Neural crest cell (in vitro differentiated cells): ENCODE measurements around the gene RERE. TPM values are rescaled to one million over a fixed set of nuclear protein-coding genes. Genes with fewer than 3 reads are reported as not detected.

Experiments used
- DNase-seq: peaks from one replicate; pipeline ENCODE4 v3.0.0; 2021; ENCODE audit warnings: low read depth, mixed read lengths, low spot score
- H3K27ac Mint-ChIP-seq: one replicate; pipeline ENCODE4 v1.8.0; 2021; ENCODE audit warnings: mild to moderate bottlenecking, mixed read lengths; ENCODE audit not compliant: unreplicated experiment
- H3K27me3 Mint-ChIP-seq: 2 replicates; pipeline ENCODE4 v1.8.0; 2021; ENCODE audit warnings: low read depth, mild to moderate bottlenecking, mixed read lengths
- H3K36me3 Mint-ChIP-seq: 2 replicates; pipeline ENCODE4 v1.8.0; 2021; ENCODE audit warnings: low read depth, mild to moderate bottlenecking, mixed read lengths
- H3K4me1 Mint-ChIP-seq: 2 replicates; pipeline ENCODE4 v1.8.0; 2021; ENCODE audit warnings: mixed read lengths
- H3K4me3 Mint-ChIP-seq: one replicate; pipeline ENCODE4 v1.8.0; 2021; ENCODE audit warnings: mild to moderate bottlenecking, mixed read lengths
- H3K9me3 Mint-ChIP-seq: 2 replicates; pipeline ENCODE4 v1.8.0; 2021; ENCODE audit warnings: mixed read lengths
- total RNA-seq: library from RNA; stranded (reverse); gene quantifications from 2 replicates; pipeline ENCODE4 v1.2.1, GENCODE V29; 2021
- TF ChIP-seq, protein P1 (sequence below): fragments of 200-600 bp; sonication (generic); conservative IDR thresholded peaks from 2 replicates; pipeline ENCODE4 v1.5.0; 2021; ENCODE audit warnings: antibody characterized with exemption, mild to moderate bottlenecking

Gene RERE
- total RNA-seq, 1 donor from 2014 or later, result 122 TPM

DNA sequence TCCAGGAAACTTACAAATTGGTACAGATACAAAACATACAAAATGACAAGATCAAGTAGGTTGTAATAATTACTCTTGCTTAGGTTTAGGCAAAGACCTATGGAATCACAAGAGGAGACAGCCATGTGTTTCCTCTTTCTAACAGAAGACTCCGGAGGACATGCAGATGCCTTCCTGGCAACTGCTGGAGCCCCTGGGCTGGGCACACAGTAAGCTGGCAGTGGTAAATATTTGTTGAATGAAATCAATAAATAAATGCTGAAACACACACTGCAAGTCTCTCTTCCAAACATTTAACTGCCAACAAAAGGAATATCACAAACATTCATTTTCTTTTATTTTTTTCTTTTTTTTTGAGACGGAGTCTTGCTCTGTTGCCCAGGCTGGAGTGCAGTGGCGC is 350.1 kb downstream of the RERE start:
- no peak overlapping the region for H3K4me3 Mint-ChIP-seq
- DNase-seq, result no peak
- H3K27me3 Mint-ChIP-seq, result no peaks in the 10 kb centered on the region
- H3K4me1 Mint-ChIP-seq, result peaks cover 44% of the 10 kb centered on the region
- H3K27ac Mint-ChIP-seq, result no peak overlapping the region
- TF ChIP-seq, protein P1, sequence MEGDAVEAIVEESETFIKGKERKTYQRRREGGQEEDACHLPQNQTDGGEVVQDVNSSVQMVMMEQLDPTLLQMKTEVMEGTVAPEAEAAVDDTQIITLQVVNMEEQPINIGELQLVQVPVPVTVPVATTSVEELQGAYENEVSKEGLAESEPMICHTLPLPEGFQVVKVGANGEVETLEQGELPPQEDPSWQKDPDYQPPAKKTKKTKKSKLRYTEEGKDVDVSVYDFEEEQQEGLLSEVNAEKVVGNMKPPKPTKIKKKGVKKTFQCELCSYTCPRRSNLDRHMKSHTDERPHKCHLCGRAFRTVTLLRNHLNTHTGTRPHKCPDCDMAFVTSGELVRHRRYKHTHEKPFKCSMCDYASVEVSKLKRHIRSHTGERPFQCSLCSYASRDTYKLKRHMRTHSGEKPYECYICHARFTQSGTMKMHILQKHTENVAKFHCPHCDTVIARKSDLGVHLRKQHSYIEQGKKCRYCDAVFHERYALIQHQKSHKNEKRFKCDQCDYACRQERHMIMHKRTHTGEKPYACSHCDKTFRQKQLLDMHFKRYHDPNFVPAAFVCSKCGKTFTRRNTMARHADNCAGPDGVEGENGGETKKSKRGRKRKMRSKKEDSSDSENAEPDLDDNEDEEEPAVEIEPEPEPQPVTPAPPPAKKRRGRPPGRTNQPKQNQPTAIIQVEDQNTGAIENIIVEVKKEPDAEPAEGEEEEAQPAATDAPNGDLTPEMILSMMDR, result no peak
- no peaks in the 10 kb centered on the region for H3K9me3 Mint-ChIP-seq
- H3K36me3 Mint-ChIP-seq, result no peaks in the 10 kb centered on the region

DNA sequence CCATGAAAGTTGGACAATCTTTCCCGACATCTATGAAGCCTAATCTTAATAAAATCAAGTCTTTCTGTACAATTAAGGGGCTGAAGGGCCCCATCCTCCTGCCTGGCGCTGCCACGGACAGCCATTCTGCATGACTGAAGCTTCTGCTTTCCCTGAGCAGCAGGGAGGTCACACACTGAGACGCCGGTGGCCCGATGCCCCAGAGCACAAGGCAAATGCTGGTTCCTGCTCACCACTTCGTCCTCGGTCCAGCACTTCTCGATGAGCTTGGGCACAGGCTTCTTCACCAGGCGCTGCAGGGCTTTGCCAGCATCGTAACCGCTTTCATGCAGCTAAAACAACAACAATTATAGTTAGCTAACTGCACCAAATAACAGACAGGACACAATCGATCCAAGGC is 351.7 kb downstream of the RERE start:
- no peaks in the 10 kb centered on the region for H3K36me3 Mint-ChIP-seq
- no peaks in the 10 kb centered on the region for H3K27me3 Mint-ChIP-seq
- H3K4me3 Mint-ChIP-seq, result no peak overlapping the region
- H3K9me3 Mint-ChIP-seq, result no peaks in the 10 kb centered on the region
- no peak overlapping the region for H3K27ac Mint-ChIP-seq
- TF ChIP-seq, protein P1, result no peak
- peaks cover 58% of the 10 kb centered on the region for H3K4me1 Mint-ChIP-seq
- no peak for DNase-seq

DNA sequence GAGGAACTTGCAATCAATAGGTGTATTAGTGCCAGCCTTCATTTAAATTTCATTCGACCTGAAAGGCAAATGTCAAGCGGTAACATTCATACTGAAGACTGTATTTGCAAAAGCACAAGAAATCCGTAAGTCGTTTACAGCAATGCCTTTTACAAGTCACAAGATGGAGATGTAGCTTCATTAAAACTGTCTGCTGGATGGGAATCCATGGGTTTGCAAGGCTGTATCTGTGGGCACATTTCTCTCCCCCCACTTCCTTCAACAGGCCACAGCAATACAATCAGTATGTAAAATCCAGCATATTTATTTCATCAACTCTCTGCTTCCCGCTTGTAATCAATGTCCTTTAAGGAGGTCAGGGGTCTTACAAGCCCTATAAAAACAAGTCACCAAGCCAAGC is 352.4 kb downstream of the RERE start:
- Mint-ChIP-seq H3K4me1 (peaks cover 64% of the 10 kb centered on the region), H3K27me3 (no peaks in the 10 kb centered on the region), H3K4me3 (no peak overlapping the region), H3K9me3 (no peaks in the 10 kb centered on the region), H3K27ac (no peak overlapping the region), H3K36me3 (no peaks in the 10 kb centered on the region)
- DNase-seq, result no peak
- TF ChIP-seq, protein P1, result no peak

DNA sequence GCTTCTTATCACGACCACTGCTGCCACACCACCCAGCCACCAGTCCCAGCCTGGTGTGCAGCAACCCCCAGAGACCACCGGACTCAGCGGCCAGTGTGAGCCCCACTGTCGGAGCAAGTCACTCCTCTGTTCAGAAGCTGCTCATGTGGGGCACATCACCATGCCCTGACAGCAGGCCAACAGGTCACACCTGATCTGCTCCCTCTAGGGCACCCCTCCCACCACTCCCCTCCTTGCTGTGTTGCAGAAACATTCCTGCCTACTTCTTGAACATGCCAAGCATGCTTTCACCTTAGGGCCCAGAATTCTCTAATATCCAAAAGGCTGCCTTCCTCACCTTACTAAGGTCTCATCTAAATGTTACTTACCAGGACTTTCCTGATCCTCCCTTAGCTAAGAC is 353.1 kb downstream of the RERE start:
- H3K27ac Mint-ChIP-seq, result peak overlapping the region; percentile 91
- no peaks in the 10 kb centered on the region for H3K27me3 Mint-ChIP-seq
- TF ChIP-seq, protein P1, result no peak
- no peaks in the 10 kb centered on the region for H3K36me3 Mint-ChIP-seq
- H3K9me3 Mint-ChIP-seq, result no peaks in the 10 kb centered on the region
- peak overlapping the region; percentile 20 for H3K4me3 Mint-ChIP-seq
- peaks cover 71% of the 10 kb centered on the region for H3K4me1 Mint-ChIP-seq
- DNase-seq, result no peak

DNA sequence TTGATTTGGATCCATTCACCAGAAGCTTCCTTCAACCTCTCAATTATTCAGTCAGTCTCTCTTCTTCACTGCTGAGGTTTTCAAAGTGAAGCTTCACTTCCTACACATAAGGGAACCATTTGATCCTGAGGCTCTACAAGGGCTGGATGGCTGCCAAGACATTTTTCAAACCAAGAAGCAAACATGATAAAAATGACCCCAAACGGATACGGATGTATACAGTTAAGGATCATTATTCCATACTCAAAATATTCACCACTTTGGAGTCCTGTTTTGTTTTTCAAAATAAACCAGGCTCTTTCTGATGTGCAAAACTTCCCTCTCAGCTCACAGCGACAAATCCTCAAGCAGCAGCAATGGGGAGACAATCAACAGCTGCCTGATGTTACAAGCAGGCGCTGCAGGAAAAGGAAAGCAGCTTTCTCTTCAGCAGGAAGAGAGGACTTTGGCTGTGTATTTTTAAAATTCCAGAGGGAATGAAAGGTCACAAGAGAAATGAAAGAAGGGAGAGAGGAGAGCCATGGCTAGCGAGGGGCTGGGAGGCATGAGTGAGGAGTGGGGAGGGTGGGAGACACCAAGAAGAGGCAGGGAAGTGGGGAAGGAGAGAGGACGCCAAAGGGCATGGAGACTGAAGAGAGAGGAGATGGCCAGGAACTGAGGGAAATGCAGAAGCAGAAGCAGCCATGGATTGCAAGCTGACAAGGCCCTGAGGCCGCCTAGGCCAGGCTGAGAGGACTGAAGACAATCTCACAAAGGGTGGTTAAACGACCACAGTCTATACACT is 354.1 kb downstream of the RERE start:
- TF ChIP-seq, protein P1, result no peak
- no peaks in the 10 kb centered on the region for H3K27me3 Mint-ChIP-seq
- no peaks in the 10 kb centered on the region for H3K9me3 Mint-ChIP-seq
- H3K4me1 Mint-ChIP-seq, result peaks cover 81% of the 10 kb centered on the region
- H3K27ac Mint-ChIP-seq, result peak overlapping the region; percentile 91
- no peak for DNase-seq
- H3K36me3 Mint-ChIP-seq, result no peaks in the 10 kb centered on the region
- H3K4me3 Mint-ChIP-seq, result peak overlapping the region; percentile 58
